ENCODE results near the gene CALR3.

DNA sequence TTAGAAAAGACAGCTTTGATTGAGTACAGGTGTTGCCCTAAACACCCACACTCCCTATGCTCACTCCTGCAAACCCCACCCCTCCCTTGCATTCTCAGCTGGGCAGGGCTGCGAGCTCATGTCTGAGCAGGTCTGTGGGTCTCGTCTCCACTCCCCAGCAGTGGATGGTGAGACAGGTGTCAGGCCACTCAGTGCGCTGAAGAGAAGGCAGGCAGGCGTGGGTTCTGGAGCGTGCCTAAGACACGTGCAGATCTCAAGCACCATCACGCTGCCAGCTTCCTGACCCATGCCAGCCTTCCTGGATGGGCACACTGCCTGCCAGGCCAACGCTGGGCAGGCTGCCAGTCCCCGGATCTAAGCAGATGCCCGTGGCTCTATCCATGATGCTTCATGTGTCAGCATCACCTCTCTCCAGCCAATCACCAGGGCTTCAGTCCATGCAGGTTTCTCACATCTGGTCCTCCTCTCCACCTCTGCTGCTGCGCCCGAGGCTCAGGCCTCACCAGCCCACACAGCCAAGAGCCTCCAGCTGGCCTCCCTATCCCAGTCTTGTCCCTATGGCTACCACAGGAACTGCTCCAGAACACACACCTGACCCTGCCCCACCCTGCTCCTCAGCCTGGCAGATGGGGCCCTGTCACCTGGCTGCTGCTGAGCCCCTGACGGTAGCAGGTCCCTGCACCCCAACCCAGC, 66.8 kb downstream of the CALR3 start:
- TF ChIP-seq TAF1 (IDR thresholded peaks at IDR 0.05; ENCODE audit: borderline replicate concordance, low read depth, low read length), result no peak
- no peak for TF ChIP-seq POLR2AphosphoS5 (IDR thresholded peaks at IDR 0.05; ENCODE audit: low read depth, low read length)
